Measurements from ENCODE around the gene ZNF93.
"Not testable (repeated sequence)": the region's sequence is repeated elsewhere in the genome, so short reads cannot be mapped to it uniquely, and the experiment has no call there.

DNA sequence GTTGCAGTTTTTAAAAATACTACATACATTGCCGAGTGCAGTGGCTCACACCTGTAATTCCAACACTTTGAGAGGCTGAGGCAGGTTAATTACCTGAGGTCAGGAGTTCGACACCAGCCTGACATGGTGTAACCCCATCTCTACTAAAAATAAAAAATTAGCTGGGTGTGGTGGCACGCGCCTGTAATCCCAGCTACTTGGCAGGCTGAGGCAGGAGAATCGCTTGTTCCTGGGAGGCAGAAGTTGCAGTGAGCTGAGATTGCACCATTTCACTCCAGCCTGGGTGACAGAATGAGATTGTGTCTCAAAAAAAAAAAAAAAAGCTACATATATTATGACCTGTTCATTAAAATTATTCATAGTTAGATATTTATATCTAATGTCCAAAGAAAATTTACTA is 30.7 kb upstream of the ZNF93 start:
- TF ChIP-seq, protein P1, sequence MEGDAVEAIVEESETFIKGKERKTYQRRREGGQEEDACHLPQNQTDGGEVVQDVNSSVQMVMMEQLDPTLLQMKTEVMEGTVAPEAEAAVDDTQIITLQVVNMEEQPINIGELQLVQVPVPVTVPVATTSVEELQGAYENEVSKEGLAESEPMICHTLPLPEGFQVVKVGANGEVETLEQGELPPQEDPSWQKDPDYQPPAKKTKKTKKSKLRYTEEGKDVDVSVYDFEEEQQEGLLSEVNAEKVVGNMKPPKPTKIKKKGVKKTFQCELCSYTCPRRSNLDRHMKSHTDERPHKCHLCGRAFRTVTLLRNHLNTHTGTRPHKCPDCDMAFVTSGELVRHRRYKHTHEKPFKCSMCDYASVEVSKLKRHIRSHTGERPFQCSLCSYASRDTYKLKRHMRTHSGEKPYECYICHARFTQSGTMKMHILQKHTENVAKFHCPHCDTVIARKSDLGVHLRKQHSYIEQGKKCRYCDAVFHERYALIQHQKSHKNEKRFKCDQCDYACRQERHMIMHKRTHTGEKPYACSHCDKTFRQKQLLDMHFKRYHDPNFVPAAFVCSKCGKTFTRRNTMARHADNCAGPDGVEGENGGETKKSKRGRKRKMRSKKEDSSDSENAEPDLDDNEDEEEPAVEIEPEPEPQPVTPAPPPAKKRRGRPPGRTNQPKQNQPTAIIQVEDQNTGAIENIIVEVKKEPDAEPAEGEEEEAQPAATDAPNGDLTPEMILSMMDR (IDR thresholded peaks at IDR 0.05; ENCODE audit: insufficient read depth, low read length, poor library complexity, severe bottlenecking), result not testable (repeated sequence)
- TF ChIP-seq EZH2phosphoT487 (conservative IDR thresholded peaks at IDR 0.05; ENCODE audit: low read length), result not testable (repeated sequence)
